Central memory CD8-positive, alpha-beta T cell (primary cell): ENCODE measurements around the gene C19orf67.

Experiments
- ATAC-seq: fragments of 150-1000 bp; cut with Tn5 transposase; replicated peaks from 2 replicates; pipeline ENCODE4 v1.10.0; 2022; ENCODE audit warnings: mild to moderate bottlenecking, moderate FRiP score, moderate number of reproducible peaks; ENCODE audit not compliant: poor library complexity, severe bottlenecking; ENCODE audit errors: extremely low read depth
- DNase-seq, 2 donors: peaks; one replicate each; pipeline ENCODE4 v3.0.0; 2021; ENCODE audit warnings: low spot score in 2 of 2
- H3K27ac Mint-ChIP-seq: one replicate; pipeline ENCODE4 v1.8.0; 2022; ENCODE audit warnings: low read depth, mild to moderate bottlenecking, moderate library complexity, mixed read lengths
- H3K27me3 Mint-ChIP-seq: one replicate; pipeline ENCODE4 v1.8.0; 2022; ENCODE audit warnings: mixed read lengths
- H3K36me3 Mint-ChIP-seq: one replicate; pipeline ENCODE4 v1.8.0; 2022; ENCODE audit warnings: mild to moderate bottlenecking, moderate library complexity, mixed read lengths; ENCODE audit not compliant: insufficient read depth
- H3K4me1 Mint-ChIP-seq: one replicate; pipeline ENCODE4 v1.8.0; 2022; ENCODE audit warnings: mixed read lengths
- H3K4me3 Mint-ChIP-seq: one replicate; pipeline ENCODE4 v1.8.0; 2022; ENCODE audit warnings: mild to moderate bottlenecking, moderate library complexity, mixed read lengths
- H3K9me3 Mint-ChIP-seq: one replicate; pipeline ENCODE4 v1.8.0; 2022; ENCODE audit warnings: mixed read lengths

C19orf67 gene

DNA sequence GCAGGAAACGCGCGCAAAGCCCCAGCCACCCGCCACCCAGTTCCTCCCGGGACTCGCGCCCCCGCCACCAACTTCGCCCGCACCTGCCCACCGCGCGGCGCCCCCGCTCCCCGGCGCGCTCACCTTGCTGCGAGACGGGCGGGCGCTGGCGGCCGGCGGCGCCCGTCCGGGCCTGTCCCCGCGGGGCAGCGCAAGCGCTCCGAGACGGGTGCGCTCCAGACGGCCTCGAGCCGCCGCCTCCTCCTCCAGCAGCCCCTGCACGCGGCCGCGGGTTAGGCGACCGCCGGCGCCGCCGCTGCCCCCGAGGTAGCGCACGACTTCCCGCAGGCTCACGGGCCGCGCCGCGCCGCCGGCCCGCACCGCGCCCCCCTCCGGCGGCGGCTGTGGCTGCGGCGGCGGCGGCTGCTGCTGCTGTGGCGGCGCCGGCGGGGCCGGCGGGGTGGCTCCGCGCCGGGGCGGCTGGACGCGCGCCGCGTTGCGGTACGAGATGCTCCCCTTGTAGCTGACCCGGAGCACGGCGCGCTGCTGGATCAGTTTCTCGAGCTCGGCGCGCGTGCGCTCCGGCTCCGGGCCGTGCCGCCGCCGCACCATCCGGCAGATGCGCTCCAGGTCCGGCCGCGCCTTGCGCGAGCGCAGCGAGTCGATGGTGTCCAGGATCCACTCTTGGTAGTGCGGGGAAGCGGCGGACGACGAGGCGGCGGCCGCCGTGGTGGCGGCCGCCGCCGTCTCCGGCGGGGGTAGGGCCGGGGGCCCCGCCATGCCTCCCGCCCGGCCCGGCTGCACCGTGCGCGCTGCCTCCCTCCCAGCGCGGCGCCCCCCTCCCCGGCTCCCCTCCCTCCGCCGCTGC, 4.3 kb upstream of the C19orf67 start:
- peak in 1 of 2 donors; percentile 30 for DNase-seq
- ATAC-seq: peak; percentile 21
- H3K9me3 Mint-ChIP-seq: no peaks in the 10 kb centered on the region
- peak overlapping the region; percentile 82 for H3K4me3 Mint-ChIP-seq
- H3K36me3 Mint-ChIP-seq: peaks cover 26% of the 10 kb centered on the region
- peak overlapping the region; percentile 89 for H3K27ac Mint-ChIP-seq
- H3K27me3 Mint-ChIP-seq: no peaks in the 10 kb centered on the region
- H3K4me1 Mint-ChIP-seq: peaks cover 17% of the 10 kb centered on the region

DNA sequence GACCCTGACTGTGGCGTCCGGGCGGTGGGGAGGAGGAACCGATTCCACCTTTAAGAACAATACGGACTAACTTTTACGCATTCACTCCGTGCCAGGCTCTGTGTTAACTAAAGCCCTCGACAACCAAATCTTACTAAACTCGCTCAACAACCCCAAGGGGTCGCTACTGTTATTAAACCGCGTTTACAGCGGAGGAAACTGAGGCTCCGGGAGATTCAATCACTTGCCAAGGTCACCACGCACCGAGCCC, 3.8 kb upstream of the C19orf67 start:
- ATAC-seq: no peak
- Mint-ChIP-seq H3K36me3 (peaks cover 23% of the 10 kb centered on the region), H3K27ac (no peak overlapping the region)

DNA sequence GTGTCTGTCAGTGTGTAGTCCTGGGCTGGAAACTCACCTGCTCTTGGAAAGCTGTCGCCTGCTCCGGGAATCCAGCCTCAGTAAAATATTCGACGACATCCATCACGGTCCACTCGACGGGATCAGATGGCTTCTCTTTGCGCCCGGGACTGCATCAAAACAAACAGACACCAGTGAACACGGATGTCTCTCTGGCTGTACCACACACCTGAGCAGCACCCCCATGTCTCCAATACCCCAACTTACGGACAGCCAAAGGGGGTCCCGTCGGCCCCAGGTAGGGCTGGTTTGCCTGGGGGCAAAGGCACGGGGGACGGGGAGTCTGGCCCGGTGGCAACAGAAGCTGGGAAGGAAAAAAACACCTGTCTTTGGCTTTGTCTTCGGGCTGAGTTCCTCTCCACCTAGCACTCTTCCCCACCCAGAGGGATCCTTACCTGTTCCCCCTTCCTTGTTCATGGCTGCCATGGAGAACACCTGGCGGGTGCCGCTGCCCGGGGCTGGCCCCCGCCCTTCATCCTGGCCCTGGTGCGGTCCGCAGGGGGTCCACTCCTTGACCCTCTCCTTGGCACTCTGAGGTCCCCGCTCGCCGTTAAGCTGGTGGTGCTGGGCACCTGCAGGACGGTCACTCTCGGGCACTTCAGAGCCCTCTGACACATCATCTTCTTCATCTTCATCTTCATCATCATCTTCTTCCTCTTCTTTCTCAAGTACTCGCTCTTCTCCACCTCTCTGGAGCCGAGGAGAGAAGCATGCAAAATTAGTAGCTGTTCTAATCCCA, 3.2 kb upstream of the C19orf67 start:
- Mint-ChIP-seq H3K27me3 (no peaks in the 10 kb centered on the region), H3K36me3 (peaks cover 23% of the 10 kb centered on the region), H3K4me3 (peak overlapping the region; percentile 73), H3K4me1 (peaks cover 17% of the 10 kb centered on the region), H3K27ac (no peak overlapping the region), H3K9me3 (no peaks in the 10 kb centered on the region)
- DNase-seq (no peak), ATAC-seq (no peak)

More for the DNA sequence above, 3.8 kb upstream of the C19orf67 start:
- Mint-ChIP-seq H3K4me3 (peak overlapping the region; percentile 73), H3K4me1 (peaks cover 17% of the 10 kb centered on the region), H3K9me3 (no peaks in the 10 kb centered on the region), H3K27me3 (no peaks in the 10 kb centered on the region)
- DNase-seq: no peak

DNA sequence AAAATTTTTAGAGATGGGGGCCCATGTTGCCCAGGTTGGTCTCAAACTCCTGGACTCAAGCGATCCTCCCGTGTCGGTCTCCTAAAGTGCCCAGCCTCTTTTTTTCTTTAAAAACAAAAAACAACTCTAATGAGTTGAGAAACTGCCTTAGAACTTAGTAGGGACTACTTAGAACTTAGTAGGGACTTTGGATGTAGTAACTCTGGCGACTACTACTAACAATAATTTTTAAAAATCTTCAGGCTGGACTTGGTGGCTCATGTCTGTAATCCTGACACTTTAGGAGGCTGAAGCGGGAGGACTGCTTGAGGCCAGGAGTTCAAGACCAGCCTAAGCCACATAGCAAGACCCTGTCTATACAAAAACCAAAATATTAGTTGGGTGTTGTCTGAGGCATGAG, 515 bp upstream of the C19orf67 start:
- Mint-ChIP-seq H3K27me3 (no peaks in the 10 kb centered on the region), H3K4me1 (peaks cover 11% of the 10 kb centered on the region)
- no peak for ATAC-seq

DNA sequence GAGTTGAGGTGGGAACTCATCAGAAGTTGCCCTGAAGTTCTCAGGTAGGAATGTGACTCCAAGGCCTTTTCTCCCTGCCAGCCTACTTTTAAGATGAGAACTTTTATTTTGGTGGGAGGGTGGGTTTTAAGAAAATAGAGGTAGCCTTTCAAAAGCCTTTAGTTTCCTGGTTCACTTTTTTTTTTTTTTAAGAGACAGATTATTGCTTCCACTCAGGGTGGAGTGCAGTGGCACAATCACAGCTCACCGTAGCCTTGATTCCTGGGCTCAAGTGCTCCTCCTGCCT, 3.0 kb downstream of the C19orf67 start:
- Mint-ChIP-seq H3K36me3 (peaks cover 7% of the 10 kb centered on the region), H3K27me3 (no peaks in the 10 kb centered on the region), H3K4me1 (peaks cover 11% of the 10 kb centered on the region), H3K4me3 (peak overlapping the region; percentile 82), H3K27ac (no peak overlapping the region), H3K9me3 (no peaks in the 10 kb centered on the region)
- no peak for DNase-seq
- no peak for ATAC-seq

More for the DNA sequence above, 515 bp upstream of the C19orf67 start:
- Mint-ChIP-seq H3K36me3 (peaks cover 20% of the 10 kb centered on the region), H3K9me3 (no peaks in the 10 kb centered on the region), H3K27ac (no peak overlapping the region), H3K4me3 (no peak overlapping the region)
- no peak for DNase-seq

DNA sequence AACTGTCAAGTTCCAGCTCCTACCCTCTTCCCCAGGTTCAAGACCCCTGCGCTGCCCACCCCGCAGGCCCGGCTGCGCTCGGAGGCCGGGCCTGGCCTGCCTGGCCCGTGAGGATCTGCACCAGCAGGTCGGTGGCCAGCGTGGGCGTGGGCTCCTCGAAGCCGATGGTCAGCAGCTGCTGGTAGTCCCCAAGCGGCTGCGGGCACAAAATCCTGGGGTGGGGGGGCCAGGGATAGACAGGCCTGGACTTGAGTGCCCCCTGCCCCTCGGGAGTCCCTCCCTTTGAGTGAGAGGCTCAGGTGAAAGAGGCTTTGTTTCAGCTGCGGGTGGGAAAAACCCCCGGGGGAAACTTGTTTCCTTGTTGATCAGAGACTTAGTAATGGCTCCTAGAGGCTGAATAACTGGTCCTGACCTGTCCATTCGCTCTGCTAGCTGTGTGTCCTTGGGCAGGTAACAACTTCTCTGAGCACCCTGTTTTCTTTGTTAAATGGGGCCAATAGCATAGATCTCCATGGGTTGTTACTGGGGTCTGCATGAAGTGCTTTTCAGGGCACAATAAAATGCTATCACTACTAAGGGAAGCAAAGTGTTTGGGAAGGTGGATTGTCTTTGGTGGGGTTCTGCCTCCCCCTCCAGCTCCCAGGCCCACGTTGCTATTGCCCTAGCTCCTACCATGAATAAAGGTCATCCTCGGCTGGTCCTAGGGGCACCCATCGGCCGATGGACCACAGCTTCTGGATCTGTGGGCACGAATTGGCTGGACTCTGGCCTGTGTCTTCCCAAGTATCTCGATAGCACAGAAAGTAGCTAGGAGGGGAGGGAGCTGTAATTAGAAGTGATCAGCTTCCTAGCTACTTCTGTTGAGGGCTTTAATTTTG, 3.5 kb downstream of the C19orf67 start:
- Mint-ChIP-seq H3K27ac (peak overlapping the region; percentile 94), H3K27me3 (no peaks in the 10 kb centered on the region), H3K9me3 (no peaks in the 10 kb centered on the region), H3K4me1 (peaks cover 11% of the 10 kb centered on the region), H3K36me3 (peaks cover 7% of the 10 kb centered on the region), H3K4me3 (peak overlapping the region; percentile 82)
- DNase-seq (no peak), ATAC-seq (peak; percentile 34)

DNA sequence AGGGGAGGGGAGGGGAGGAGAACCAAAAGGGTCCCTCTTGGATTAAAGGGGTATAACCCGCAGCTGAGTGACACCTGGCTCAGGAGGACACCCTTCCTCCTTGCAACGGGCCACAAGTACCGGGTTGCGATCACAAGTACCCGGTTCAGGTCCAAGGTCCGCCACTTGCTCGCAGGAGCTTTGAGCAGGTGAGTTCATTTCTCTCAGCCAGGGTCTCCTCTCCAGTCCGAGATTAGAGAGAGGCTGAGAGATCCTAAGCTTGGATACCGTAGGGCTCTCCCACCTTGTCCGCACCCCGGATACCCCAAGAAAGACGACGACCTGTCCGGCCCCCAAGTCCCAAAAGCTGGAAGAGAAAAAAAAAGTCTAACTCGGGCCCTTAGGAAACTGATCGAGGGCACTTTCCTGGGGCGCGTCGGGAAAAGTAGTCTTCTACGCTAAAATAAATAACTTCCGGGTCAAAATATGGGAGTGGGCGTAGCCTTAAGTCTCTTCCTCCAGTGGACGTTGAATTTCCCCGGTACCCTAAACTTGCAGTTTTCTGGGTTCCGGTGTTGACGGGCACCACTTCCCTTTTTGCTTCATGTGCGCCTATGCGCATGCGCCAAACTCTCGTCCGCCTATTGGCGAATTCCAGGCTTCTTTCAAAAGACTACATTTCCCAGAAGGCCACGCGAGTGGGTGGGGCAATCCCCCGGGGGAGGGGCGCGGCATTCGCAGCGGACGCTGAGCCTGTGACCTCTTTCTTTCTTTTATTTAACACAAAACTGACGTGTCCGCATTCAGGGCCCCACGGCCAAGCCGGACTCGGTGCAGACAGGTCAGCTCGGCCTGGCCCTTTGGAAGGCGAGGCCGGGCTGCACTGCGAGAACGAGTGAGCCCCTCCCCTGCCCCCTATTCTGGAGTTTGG, 4.4 kb downstream of the C19orf67 start:
- H3K4me1 Mint-ChIP-seq: peaks cover 11% of the 10 kb centered on the region
- peak overlapping the region; percentile 94 for H3K27ac Mint-ChIP-seq
- DNase-seq (peak; percentile 100), ATAC-seq (peak; percentile 96)
- no peaks in the 10 kb centered on the region for H3K9me3 Mint-ChIP-seq
- peak overlapping the region; percentile 82 for H3K4me3 Mint-ChIP-seq
- peaks cover 9% of the 10 kb centered on the region for H3K36me3 Mint-ChIP-seq
- no peaks in the 10 kb centered on the region for H3K27me3 Mint-ChIP-seq

DNA sequence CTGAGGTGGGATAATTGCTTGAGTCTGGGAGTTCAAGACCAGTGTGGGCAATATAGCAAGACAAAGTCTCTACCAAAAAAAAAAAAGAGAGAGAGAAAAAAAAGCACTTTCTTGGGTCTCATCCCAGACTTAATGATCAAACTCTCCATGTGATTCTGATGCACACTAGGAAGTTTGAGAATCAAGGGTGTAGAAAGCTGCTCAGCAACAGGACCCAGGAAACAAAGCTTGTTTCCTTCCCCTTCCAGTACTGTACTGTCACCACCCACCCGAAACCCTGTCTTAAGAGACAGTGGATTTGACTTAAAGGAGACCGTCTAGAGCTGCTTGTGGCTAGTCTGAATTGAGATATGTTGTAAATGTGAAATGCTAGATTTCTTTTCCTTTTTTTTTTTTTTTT, 7.2 kb downstream of the C19orf67 start:
- H3K36me3 Mint-ChIP-seq: peaks cover 21% of the 10 kb centered on the region
- DNase-seq (no peak), ATAC-seq (no peak)
- H3K27me3 Mint-ChIP-seq: no peaks in the 10 kb centered on the region
- H3K9me3 Mint-ChIP-seq: no peaks in the 10 kb centered on the region
- H3K4me1 Mint-ChIP-seq: peaks cover 26% of the 10 kb centered on the region
- H3K4me3 Mint-ChIP-seq: no peak overlapping the region
- no peak overlapping the region for H3K27ac Mint-ChIP-seq

DNA sequence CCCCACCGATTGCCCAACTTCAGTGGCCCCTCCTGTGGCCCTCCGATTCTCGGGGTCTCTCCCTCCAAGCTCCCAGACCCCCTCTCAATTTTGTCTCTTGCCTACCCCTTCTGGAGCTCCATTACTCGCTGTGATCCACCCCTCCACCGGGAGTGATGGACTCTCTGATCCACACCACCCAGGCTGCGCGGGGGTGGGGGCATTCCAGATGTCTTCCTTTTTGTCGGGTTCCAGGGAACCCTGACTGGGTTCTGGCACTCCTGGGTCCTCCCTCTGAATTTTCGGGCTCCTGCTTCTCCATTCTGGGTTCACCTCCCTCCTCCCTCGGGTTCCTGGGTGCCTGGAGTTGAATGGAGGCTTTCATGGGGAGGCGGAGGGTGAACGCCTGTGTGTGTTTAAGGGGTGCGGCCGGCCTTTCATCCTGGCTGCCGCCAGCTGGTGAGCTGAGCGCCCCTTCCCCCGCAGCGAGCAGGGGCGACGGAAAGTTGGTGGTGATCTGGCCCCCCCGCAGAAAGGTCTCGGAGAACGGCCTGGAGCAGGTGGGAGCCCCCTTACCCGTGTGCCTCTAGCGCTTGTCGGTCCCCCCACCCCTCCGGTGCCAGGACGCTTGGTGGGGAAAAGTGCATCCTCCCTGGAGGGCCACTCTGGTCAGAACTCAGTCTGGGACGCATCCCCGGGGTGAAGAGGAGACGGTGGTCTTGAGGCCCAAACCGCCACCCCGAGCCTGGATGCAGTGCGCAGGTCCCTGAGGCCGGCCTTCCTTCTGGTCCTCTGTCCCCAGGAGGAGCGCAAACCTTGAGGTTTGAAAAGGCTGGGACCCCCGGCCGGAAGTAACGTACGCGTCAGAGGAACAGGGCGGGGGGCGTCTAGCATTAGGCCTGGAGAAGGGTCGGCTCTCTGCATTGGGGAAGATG, 11.4 kb downstream of the C19orf67 start:
- peak overlapping the region; percentile 97 for H3K27ac Mint-ChIP-seq
- peaks cover 14% of the 10 kb centered on the region for H3K36me3 Mint-ChIP-seq
- peak; percentile 9 for ATAC-seq
- no peaks in the 10 kb centered on the region for H3K27me3 Mint-ChIP-seq
- DNase-seq: no peak
- peaks cover 15% of the 10 kb centered on the region for H3K4me1 Mint-ChIP-seq
- no peaks in the 10 kb centered on the region for H3K9me3 Mint-ChIP-seq
- H3K4me3 Mint-ChIP-seq: peak overlapping the region; percentile 98

DNA sequence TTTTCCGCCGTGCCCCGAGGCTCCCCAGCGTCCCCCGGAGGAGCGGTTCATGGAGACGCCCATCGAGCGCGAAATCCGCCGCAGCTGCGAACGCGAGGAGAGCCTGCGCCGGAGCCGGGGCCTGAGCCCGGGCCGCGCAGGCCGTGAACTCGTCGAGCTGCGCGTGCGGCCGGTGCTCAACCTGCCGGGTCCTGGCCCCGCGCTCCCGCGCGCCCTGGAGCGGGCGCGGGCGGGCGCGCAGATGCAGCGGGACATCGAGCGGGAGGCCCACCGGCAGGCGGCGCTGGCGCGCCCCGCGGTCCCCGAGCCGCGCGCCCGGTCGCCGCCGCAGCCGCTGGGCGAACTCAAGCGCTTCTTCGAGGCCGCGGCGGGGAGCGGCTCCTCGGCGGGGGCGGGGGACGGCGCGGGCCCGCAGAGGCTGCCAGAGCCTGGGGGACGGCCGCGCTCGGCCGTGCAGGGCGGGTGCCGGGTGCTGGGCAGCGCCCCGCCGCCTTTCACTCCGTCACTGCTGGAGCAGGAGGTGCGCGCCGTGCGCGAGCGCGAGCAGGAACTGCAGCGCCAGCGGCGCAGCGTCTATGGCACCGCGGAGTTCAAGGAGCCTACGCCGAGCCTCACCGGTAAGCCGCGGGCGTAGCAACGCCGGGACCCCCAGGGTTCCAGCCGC, 12.2 kb downstream of the C19orf67 start:
- H3K9me3 Mint-ChIP-seq: no peaks in the 10 kb centered on the region
- no peaks in the 10 kb centered on the region for H3K27me3 Mint-ChIP-seq
- H3K4me1 Mint-ChIP-seq: peaks cover 15% of the 10 kb centered on the region
- H3K27ac Mint-ChIP-seq: peak overlapping the region; percentile 97
- peaks cover 14% of the 10 kb centered on the region for H3K36me3 Mint-ChIP-seq
- H3K4me3 Mint-ChIP-seq: peak overlapping the region; percentile 98
- DNase-seq: peak; percentile 70 to 72
- ATAC-seq: peak; percentile 74
